Thyroid gland (tissue), 4 donors: Measurements from ENCODE around the gene S100A6. TPM values are rescaled to one million over a fixed set of nuclear protein-coding genes. Genes with fewer than 3 reads are reported as not detected.
"Not testable (repeated sequence)": the region's sequence is repeated elsewhere in the genome, so short reads cannot be mapped to it uniquely, and the experiment has no call there.

Experiments used
- DNase-seq, 2 donors: peaks; one replicate each; pipeline ENCODE4 v3.0.0-alpha.2; 2019
- H3K27ac ChIP-seq, 3 donors: fragments of 200-600 bp; sonication (generic); 1 replicate in 2 of 3; 2 replicates in 1 of 3; pipeline ENCODE4 v1.5.1; 2016 to 2019; ENCODE audit warnings: mild to moderate bottlenecking in 1 of 3, moderate library complexity in 1 of 3
- H3K27me3 ChIP-seq: fragments of 200-600 bp; sonication (generic); one replicate; pipeline ENCODE4 v1.5.1; 2019
- H3K36me3 ChIP-seq, 2 donors: fragments of 200-600 bp; sonication (generic); one replicate each; pipeline ENCODE4 v1.5.1; 2016 to 2019
- H3K4me1 ChIP-seq, 2 donors: fragments of 200-600 bp; sonication (generic); one replicate each; pipeline ENCODE4 v1.5.1; 2017 to 2019
- H3K4me3 ChIP-seq, 3 donors: fragments of 200-600 bp; sonication (generic); replicated peaks in 1 of 3; 1 replicate in 2 of 3; 2 replicates in 1 of 3; pipeline ENCODE4 v1.5.1; 2016; ENCODE audit warnings: mild to moderate bottlenecking in 1 of 3
- H3K9me3 ChIP-seq: fragments of 200-600 bp; sonication (generic); one replicate; pipeline ENCODE4 v1.5.1; 2017
- CTCF ChIP-seq, 6 experiments: fragments of 200-600 bp in 3 of 6; fragments of 450-650 bp in 3 of 6; sonication (generic) in 3 of 6; IDR thresholded peaks; one replicate each; pipeline ENCODE4 v1.5.1; 2016 to 2019; ENCODE audit warnings: antibody characterized with exemption in 6 of 6, mild to moderate bottlenecking in 2 of 6, inconsistent platforms in 1 of 6, moderate library complexity in 1 of 6
- POLR2A ChIP-seq, 2 donors: fragments of 450-650 bp; IDR thresholded peaks; one replicate each; pipeline ENCODE4 v1.6.1; 2017; ENCODE audit warnings: antibody characterized with exemption in 2 of 2, mild to moderate bottlenecking in 2 of 2, moderate library complexity in 1 of 2
- WGBS, 2 donors: methylation state at CpG; one replicate each; pipeline ENCODE4 v1.1.5; 2017; 5-methylcytosine and 5-hydroxymethylcytosine counted together
- intact Hi-C: fragments of 100-400 bp; cut with DNase I; formaldehyde crosslinking; loops from one replicate; pipeline ENCODE4 v1.15.1; 2023
- total RNA-seq, 4 donors: library from RNA; depleted of rRNA; stranded (reverse); fragments of >200 nt; gene quantifications; one replicate each; pipeline ENCODE4 v1.2.3, GENCODE V29; 2016

S100A6 gene
- total RNA-seq, 4 donors from 2014 or later, result 128 to 573 (median 360) TPM

GRCh38 chr1:153563991-153564390 is 28.2 kb upstream of the S100A6 start:
- intact Hi-C loops, result no loop called here
- Histone ChIP-seq H3K9me3 (no peaks in the 10 kb centered on the region), H3K4me1 (peaks cover 33 to 59% of the 10 kb centered on the region in 2 donors), H3K27me3 (no peaks in the 10 kb centered on the region), H3K4me3 (no peak overlapping the region), H3K27ac (peak overlapping the region in 2 of 3 donors; percentile 60 to 96), H3K36me3 (no peaks in the 10 kb centered on the region)
- no peak for DNase-seq
- TF ChIP-seq POLR2A (IDR thresholded peaks at IDR 0.05), result no peak
- no peak for TF ChIP-seq CTCF (IDR thresholded peaks at IDR 0.05)
- WGBS, 2 donors, result 79 to 92% methylated on average over 2 to 4 of the region's 7 CpGs

GRCh38 chr1:153563483-153563901 is 27.7 kb upstream of the S100A6 start:
- 57 to 63% methylated on average over 5 to 6 of the region's 6 CpGs for WGBS, 2 donors
- peak in 1 of 2 donors; percentile 26 for DNase-seq
- TF ChIP-seq POLR2A (IDR thresholded peaks at IDR 0.05) (no peak), CTCF (IDR thresholded peaks at IDR 0.05) (no peak)
- H3K27ac ChIP-seq, result peak overlapping the region in 1 of 3 donors; percentile 60
- H3K9me3 ChIP-seq, result no peaks in the 10 kb centered on the region
- intact Hi-C loops, result no loop called here
- no peaks in the 10 kb centered on the region for H3K27me3 ChIP-seq
- H3K4me3 ChIP-seq, result no peak overlapping the region
- H3K4me1 ChIP-seq, result peaks cover 33 to 54% of the 10 kb centered on the region in 2 donors
- no peaks in the 10 kb centered on the region for H3K36me3 ChIP-seq

- H3K4me1 ChIP-seq, result peaks cover 21 to 40% of the 10 kb centered on the region in 2 donors
- intact Hi-C loops, DNase-seq, H3K4me3 ChIP-seq, H3K9me3 ChIP-seq, H3K36me3 ChIP-seq, H3K27me3 ChIP-seq, H3K27ac ChIP-seq: not testable (repeated sequence)
- 93 to 99% methylated on average over 3 of the region's 3 CpGs for WGBS, 2 donors
Observed at GRCh38 chr1:153562021-153562420, 26.2 kb upstream of the S100A6 start.

- no peaks in the 10 kb centered on the region for H3K9me3 ChIP-seq
- no peak for DNase-seq
- peaks cover 17 to 35% of the 10 kb centered on the region in 2 donors for H3K4me1 ChIP-seq
- H3K27ac ChIP-seq, result no peak overlapping the region
- H3K36me3 ChIP-seq, result no peaks in the 10 kb centered on the region
- no peaks in the 10 kb centered on the region for H3K27me3 ChIP-seq
- TF ChIP-seq POLR2A (IDR thresholded peaks at IDR 0.05), result no peak
- no peak overlapping the region for H3K4me3 ChIP-seq
- intact Hi-C loops, result no loop called here
- 97 to 100% methylated on average over 3 of the region's 3 CpGs for WGBS, 2 donors
Observed at GRCh38 chr1:153561466-153561985, 25.7 kb upstream of the S100A6 start.

GRCh38 chr1:153560771-153561465 is 25.1 kb upstream of the S100A6 start:
- intact Hi-C loops, result no loop called here
- Histone ChIP-seq H3K9me3 (no peaks in the 10 kb centered on the region), H3K4me1 (peaks cover 11 to 29% of the 10 kb centered on the region in 2 donors), H3K27me3 (no peaks in the 10 kb centered on the region), H3K36me3 (no peaks in the 10 kb centered on the region), H3K27ac (no peak overlapping the region), H3K4me3 (no peak overlapping the region)
- WGBS, 2 donors, result 91 to 93% methylated on average over 10 of the region's 10 CpGs
- no peak for DNase-seq
- TF ChIP-seq CTCF (IDR thresholded peaks at IDR 0.05) (no peak), POLR2A (IDR thresholded peaks at IDR 0.05) (no peak)

- intact Hi-C loops, result no loop called here
- Histone ChIP-seq H3K9me3 (no peaks in the 10 kb centered on the region), H3K36me3 (no peaks in the 10 kb centered on the region), H3K4me3 (no peak overlapping the region), H3K4me1 (peaks cover 4 to 22% of the 10 kb centered on the region in 2 donors), H3K27ac (no peak overlapping the region), H3K27me3 (no peaks in the 10 kb centered on the region)
- no peak for TF ChIP-seq CTCF (IDR thresholded peaks at IDR 0.05)
- no peak for TF ChIP-seq POLR2A (IDR thresholded peaks at IDR 0.05)
- 90 to 99% methylated on average over 2 of the region's 2 CpGs for WGBS, 2 donors
- no peak for DNase-seq
Observed at GRCh38 chr1:153560241-153560640, 24.4 kb upstream of the S100A6 start.
